ENCODE data around the gene POLD1.

DNA sequence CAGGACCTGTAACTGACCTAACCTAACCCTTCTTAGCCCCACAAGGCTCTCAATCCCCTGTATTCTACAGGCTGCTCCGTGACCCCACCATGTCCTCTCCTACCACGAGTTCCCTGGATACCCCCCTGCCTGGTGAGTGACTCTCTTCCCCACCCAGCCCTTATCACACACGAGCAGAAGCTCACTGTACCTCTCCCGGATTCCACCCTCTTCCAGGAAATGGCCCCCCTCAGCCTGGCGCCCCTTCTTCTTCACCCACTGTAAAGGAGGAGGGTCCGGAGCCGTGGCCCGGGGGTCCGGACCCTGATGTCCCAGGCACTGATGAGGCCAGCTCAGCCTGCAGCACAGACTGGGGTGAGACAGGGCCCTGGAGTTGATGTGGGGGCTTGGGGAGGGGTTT, 6.6 kb upstream of the POLD1 start:
- TF ChIP-seq CTCF (IDR thresholded peaks at IDR 0.05) (no peak), POLR2A (IDR thresholded peaks at IDR 0.05) (no peak)
